Measurements from ENCODE around the gene TRIP6.

Gene TRIP6

GRCh38 chr7:100895956-100896731 is 29.0 kb downstream of the TRIP6 start (continued):
- peak; percentile 89 for TF ChIP-seq PATZ1 (tag by site-specific recombination; IDR thresholded peaks at IDR 0.05)
- TF ChIP-seq SCRT2 (tag by site-specific recombination; IDR thresholded peaks at IDR 0.05), result peak; percentile 99
- no peak for TF ChIP-seq HOXC10 (CRISPR knock-in tag; IDR thresholded peaks at IDR 0.05)
- TF ChIP-seq ZNF626 (tag by site-specific recombination; IDR thresholded peaks at IDR 0.05), result no peak
- TF ChIP-seq ZNF37A (tag by site-specific recombination; IDR thresholded peaks at IDR 0.05), result no peak
- TF ChIP-seq RBAK (tag by site-specific recombination; IDR thresholded peaks at IDR 0.05), result peak; percentile 24; the same call in 1 of the 2 replicates
- no peak for TF ChIP-seq ZNF155 (tag by site-specific recombination; IDR thresholded peaks at IDR 0.05)
- TF ChIP-seq EGR2 (tag by site-specific recombination; IDR thresholded peaks at IDR 0.05; ENCODE audit: low read depth), result peak; percentile 57; the same call in 1 of the 2 replicates
- peak; percentile 92 for TF ChIP-seq SCRT1 (tag by site-specific recombination; IDR thresholded peaks at IDR 0.05; ENCODE audit: borderline replicate concordance)
- no peak; the same call in 1 of the 2 replicates for TF ChIP-seq CTCF (tag by site-specific recombination; IDR thresholded peaks at IDR 0.05)
- TF ChIP-seq ZNF354C (tag by site-specific recombination; IDR thresholded peaks at IDR 0.05; ENCODE audit: borderline replicate concordance, low read depth), result no peak
- TF ChIP-seq ZNF18 (tag by site-specific recombination; IDR thresholded peaks at IDR 0.05), result no peak; the same call in 1 of the 2 replicates
- TF ChIP-seq ZNF114 (tag by site-specific recombination; IDR thresholded peaks at IDR 0.05), result no peak
- peak; percentile 34; the same call in 1 of the 2 replicates for TF ChIP-seq PRDM4 (tag by site-specific recombination; IDR thresholded peaks at IDR 0.05)
- TF ChIP-seq ZNF174 (tag by site-specific recombination; IDR thresholded peaks at IDR 0.05), result no peak
- peak; percentile 99 for TF ChIP-seq ZNF777 (tag by site-specific recombination; IDR thresholded peaks at IDR 0.05; ENCODE audit: borderline replicate concordance)
- 0 out of 2 replicates have a peak, but pooled peaks have one; percentile 55 for TF ChIP-seq ZNF707 (tag by site-specific recombination; IDR thresholded peaks at IDR 0.05)
- TF ChIP-seq ZNF791 (tag by site-specific recombination; IDR thresholded peaks at IDR 0.05), result no peak
- no peak for TF ChIP-seq ZNF776 (tag by site-specific recombination; IDR thresholded peaks at IDR 0.05; ENCODE audit: borderline replicate concordance)
- TF ChIP-seq ZNF169 (tag by site-specific recombination; IDR thresholded peaks at IDR 0.05), result peak; percentile 26; the same call in 1 of the 2 replicates
- no peak for TF ChIP-seq ZNF433 (tag by site-specific recombination; IDR thresholded peaks at IDR 0.05; ENCODE audit: low read depth)
- TF ChIP-seq HOXD13 (CRISPR knock-in tag; IDR thresholded peaks at IDR 0.05; ENCODE audit: borderline replicate concordance), result no peak
- 0 out of 2 replicates have a peak, but pooled peaks have one; percentile 11 for TF ChIP-seq SALL2 (tag by site-specific recombination; IDR thresholded peaks at IDR 0.05; ENCODE audit: borderline replicate concordance)
- TF ChIP-seq ZNF239 (tag by site-specific recombination; IDR thresholded peaks at IDR 0.05), result no peak
- no peak for TF ChIP-seq ZNF704 (tag by site-specific recombination; IDR thresholded peaks at IDR 0.05)
- no peak for TF ChIP-seq ZNF121 (tag by site-specific recombination; IDR thresholded peaks at IDR 0.05)
- TF ChIP-seq ZFP37 (tag by site-specific recombination; IDR thresholded peaks at IDR 0.05), result peak; percentile 91
- peak; percentile 84 for TF ChIP-seq ZBTB21 (tag by site-specific recombination; IDR thresholded peaks at IDR 0.05)
- no peak for TF ChIP-seq TRIM28 (IDR thresholded peaks at IDR 0.05; ENCODE audit: borderline replicate concordance, low read length)
- peak; percentile 73; the same call in 1 of the 2 replicates for TF ChIP-seq ZSCAN23 (tag by site-specific recombination; IDR thresholded peaks at IDR 0.05)
- no peak for TF ChIP-seq YY1 (tag by site-specific recombination; IDR thresholded peaks at IDR 0.05)
- no peak for TF ChIP-seq ZNF138 (tag by site-specific recombination; IDR thresholded peaks at IDR 0.05; ENCODE audit: borderline replicate concordance)
